ENCODE results near the gene ACVRL1. TPM values are rescaled to one million over a fixed set of nuclear protein-coding genes. Genes with fewer than 3 reads are reported as not detected.

Gene ACVRL1
- total RNA-seq, 1 donor, result 9.8 TPM

DNA sequence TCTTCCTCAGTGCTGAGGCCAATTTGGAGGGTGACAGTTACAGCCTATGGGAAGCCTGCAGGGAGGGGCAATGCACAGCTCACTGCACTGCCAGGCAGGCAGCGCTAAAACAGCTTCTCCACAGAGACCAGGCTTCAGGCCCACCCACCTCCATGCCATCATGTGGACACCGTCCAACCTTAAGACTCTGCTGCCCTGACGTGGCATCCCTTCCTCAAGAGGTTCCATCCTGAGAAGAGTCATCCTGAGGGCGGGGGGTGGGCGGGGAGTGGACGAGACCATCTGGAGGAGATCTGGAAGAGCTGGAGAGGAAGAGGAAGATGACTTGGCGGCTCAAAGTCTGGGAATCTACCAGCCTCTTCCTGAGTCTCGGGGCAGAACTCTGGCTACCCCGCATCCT lies 8.4 kb upstream of the ACVRL1 start:
- Histone ChIP-seq H4K20me1 (ENCODE audit: insufficient read depth, low read length) (no peaks in the 10 kb centered on the region), H2AFZ (ENCODE audit: low read length) (peak overlapping the region; percentile 47), H3K9me3 (ENCODE audit: low read depth, low read length) (no peaks in the 10 kb centered on the region), H3K4me1 (ENCODE audit: insufficient read depth, low read length) (peaks cover 11% of the 10 kb centered on the region), H3K27ac (ENCODE audit: low read depth, low read length) (no peak overlapping the region), H3K36me3 (ENCODE audit: insufficient read depth, low read length) (no peaks in the 10 kb centered on the region), H3K27me3 (ENCODE audit: insufficient read depth, low read length) (no peaks in the 10 kb centered on the region), H3K4me3 (ENCODE audit: insufficient read depth, low read length) (no peak overlapping the region), H3K4me2 (ENCODE audit: insufficient read depth, low read length) (no peak overlapping the region), H3K79me2 (ENCODE audit: insufficient read depth, low read length) (no peaks in the 10 kb centered on the region)
- TF ChIP-seq, protein P1, sequence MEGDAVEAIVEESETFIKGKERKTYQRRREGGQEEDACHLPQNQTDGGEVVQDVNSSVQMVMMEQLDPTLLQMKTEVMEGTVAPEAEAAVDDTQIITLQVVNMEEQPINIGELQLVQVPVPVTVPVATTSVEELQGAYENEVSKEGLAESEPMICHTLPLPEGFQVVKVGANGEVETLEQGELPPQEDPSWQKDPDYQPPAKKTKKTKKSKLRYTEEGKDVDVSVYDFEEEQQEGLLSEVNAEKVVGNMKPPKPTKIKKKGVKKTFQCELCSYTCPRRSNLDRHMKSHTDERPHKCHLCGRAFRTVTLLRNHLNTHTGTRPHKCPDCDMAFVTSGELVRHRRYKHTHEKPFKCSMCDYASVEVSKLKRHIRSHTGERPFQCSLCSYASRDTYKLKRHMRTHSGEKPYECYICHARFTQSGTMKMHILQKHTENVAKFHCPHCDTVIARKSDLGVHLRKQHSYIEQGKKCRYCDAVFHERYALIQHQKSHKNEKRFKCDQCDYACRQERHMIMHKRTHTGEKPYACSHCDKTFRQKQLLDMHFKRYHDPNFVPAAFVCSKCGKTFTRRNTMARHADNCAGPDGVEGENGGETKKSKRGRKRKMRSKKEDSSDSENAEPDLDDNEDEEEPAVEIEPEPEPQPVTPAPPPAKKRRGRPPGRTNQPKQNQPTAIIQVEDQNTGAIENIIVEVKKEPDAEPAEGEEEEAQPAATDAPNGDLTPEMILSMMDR (IDR thresholded peaks at IDR 0.05; ENCODE audit: extremely low read depth, low read depth, low read length), result no peak
- peak; percentile 94 for DNase-seq (ENCODE audit: insufficient read length, low spot score, missing footprints)

DNA sequence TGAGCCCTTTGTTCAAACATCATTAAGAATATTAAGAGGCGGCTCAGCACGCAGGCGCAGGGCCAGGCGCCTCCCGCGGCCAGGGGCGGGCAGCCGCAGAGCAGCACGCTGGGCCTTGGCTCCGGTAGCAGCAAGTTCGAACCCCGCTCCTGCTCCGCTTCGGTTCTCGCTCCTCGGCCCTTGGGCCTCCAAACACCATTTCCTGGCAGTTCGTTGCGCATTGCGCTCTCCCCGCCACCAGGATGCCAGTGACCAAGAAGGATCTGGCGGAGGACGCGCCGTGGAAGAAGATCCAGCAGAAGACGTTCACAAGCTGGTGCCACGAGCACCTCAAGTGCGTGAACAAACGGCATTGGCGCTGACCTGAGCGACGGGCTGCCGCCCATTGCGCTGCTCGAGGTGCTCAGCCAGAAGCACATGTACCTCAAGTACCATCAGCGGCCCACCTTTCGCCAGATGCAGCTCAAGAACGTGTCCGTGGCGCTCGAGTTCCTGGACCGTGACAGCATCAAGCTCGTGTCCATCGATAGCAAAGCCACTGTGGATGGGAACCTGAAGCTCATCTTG lies 6.9 kb upstream of the ACVRL1 start:
- Histone ChIP-seq H4K20me1 (ENCODE audit: insufficient read depth, low read length) (no peaks in the 10 kb centered on the region), H3K4me1 (ENCODE audit: insufficient read depth, low read length) (peaks cover 9% of the 10 kb centered on the region), H3K9me3 (ENCODE audit: low read depth, low read length) (no peaks in the 10 kb centered on the region), H3K4me3 (ENCODE audit: insufficient read depth, low read length) (no peak overlapping the region), H3K36me3 (ENCODE audit: insufficient read depth, low read length) (no peaks in the 10 kb centered on the region), H2AFZ (ENCODE audit: low read length) (no peak overlapping the region), H3K79me2 (ENCODE audit: insufficient read depth, low read length) (no peaks in the 10 kb centered on the region), H3K27ac (ENCODE audit: low read depth, low read length) (no peak overlapping the region), H3K27me3 (ENCODE audit: insufficient read depth, low read length) (no peaks in the 10 kb centered on the region), H3K4me2 (ENCODE audit: insufficient read depth, low read length) (no peak overlapping the region)
- no peak for DNase-seq (ENCODE audit: insufficient read length, low spot score, missing footprints)
- TF ChIP-seq, protein P1 (IDR thresholded peaks at IDR 0.05; ENCODE audit: extremely low read depth, low read depth, low read length), result no peak

DNA sequence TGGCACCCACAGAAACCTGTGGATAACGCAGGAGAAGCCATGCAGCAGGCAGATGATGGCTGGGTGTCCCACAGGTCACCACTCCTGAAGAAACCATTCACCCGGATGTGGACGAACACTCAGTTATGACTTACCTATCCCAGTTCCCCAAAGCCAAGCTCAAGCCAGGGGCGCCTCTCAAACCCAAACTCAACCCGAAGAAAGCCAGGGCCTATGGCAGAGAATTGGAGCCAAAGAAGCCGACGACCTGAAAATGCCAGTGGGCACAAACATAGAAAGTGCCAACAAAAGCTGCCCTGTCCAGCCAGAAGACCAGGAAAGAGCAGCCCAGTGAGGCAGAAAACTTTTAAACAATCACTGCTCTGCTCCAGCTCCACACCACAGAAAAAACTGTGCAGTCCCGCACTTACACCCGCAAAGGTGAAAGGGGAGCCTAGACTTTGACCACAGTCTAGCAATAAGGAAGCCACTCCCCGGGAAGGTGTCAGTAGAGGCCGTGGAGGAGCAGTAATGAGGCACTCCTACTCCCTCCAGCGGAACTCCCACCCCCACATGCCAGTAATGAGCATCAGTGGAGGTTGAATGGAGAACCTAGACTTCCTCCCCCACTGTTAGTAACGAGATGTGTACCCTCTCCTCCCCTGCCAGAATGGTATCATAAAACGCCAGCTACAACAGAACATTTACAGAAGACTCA lies 6.0 kb upstream of the ACVRL1 start:
- Histone ChIP-seq H3K36me3 (ENCODE audit: insufficient read depth, low read length) (no peaks in the 10 kb centered on the region), H3K4me3 (ENCODE audit: insufficient read depth, low read length) (no peak overlapping the region), H3K4me2 (ENCODE audit: insufficient read depth, low read length) (no peak overlapping the region), H4K20me1 (ENCODE audit: insufficient read depth, low read length) (no peaks in the 10 kb centered on the region), H2AFZ (ENCODE audit: low read length) (no peak overlapping the region), H3K4me1 (ENCODE audit: insufficient read depth, low read length) (peaks cover 9% of the 10 kb centered on the region), H3K79me2 (ENCODE audit: insufficient read depth, low read length) (no peaks in the 10 kb centered on the region), H3K9me3 (ENCODE audit: low read depth, low read length) (no peaks in the 10 kb centered on the region), H3K27ac (ENCODE audit: low read depth, low read length) (no peak overlapping the region), H3K27me3 (ENCODE audit: insufficient read depth, low read length) (no peaks in the 10 kb centered on the region)
- TF ChIP-seq, protein P1 (IDR thresholded peaks at IDR 0.05; ENCODE audit: extremely low read depth, low read depth, low read length), result no peak
- DNase-seq (ENCODE audit: insufficient read length, low spot score, missing footprints), result peak; percentile 81

DNA sequence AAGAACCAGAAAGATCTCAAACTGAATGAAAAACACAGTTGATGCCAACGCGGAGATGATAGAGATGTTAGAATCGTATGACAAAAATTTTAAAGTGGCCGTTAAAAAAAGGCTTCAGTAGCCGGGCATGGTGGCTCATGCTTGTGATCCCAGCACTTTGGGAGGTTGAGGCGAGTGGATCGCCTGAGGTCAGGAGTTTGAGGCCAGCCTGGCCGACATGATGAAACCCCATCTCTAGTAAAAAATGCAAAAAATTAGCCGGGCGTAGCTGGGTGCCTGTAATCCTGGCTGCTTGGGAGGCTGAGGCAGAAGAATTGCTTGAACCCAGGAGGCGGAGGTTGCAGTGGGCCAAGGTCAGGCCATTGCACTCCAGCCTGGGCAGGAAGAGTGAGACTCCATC lies 5.4 kb upstream of the ACVRL1 start:
- TF ChIP-seq, protein P1 (IDR thresholded peaks at IDR 0.05; ENCODE audit: extremely low read depth, low read depth, low read length), result no peak
- Histone ChIP-seq H3K27ac (ENCODE audit: low read depth, low read length) (no peak overlapping the region), H3K4me3 (ENCODE audit: insufficient read depth, low read length) (no peak overlapping the region), H2AFZ (ENCODE audit: low read length) (no peak overlapping the region), H3K4me2 (ENCODE audit: insufficient read depth, low read length) (no peak overlapping the region), H3K79me2 (ENCODE audit: insufficient read depth, low read length) (no peaks in the 10 kb centered on the region), H3K36me3 (ENCODE audit: insufficient read depth, low read length) (no peaks in the 10 kb centered on the region), H3K9me3 (ENCODE audit: low read depth, low read length) (no peaks in the 10 kb centered on the region), H3K4me1 (ENCODE audit: insufficient read depth, low read length) (peaks cover 9% of the 10 kb centered on the region), H3K27me3 (ENCODE audit: insufficient read depth, low read length) (no peaks in the 10 kb centered on the region), H4K20me1 (ENCODE audit: insufficient read depth, low read length) (no peaks in the 10 kb centered on the region)
- peak; percentile 1 for DNase-seq (ENCODE audit: insufficient read length, low spot score, missing footprints)
